ENCODE measurements around the gene SRGAP1. TPM values are rescaled to one million over a fixed set of nuclear protein-coding genes. Genes with fewer than 3 reads are reported as not detected.

Gene SRGAP1
- total RNA-seq, 1 donor from 2014 or later, result 3.0 TPM

DNA sequence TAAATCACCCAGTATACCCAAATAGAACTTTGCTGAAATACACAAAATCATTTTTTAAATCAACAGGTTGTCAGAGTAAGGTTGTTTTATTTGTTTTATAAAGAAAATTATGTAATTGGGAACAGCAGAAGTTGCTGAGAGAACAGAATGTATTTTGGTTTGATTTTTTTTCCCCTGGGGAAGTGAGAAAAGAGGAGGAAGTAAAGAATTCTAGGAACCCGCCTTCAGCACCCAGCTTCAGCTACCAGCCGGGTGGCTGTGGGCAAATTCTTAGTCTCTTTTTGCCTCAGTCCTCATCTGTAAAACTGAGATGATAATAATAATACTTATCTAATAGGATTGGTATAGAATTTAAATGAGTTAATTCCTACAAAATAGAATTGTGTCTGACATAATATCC is 119.4 kb downstream of the SRGAP1 start:
- Histone ChIP-seq H3K4me1 (peaks cover 15% of the 10 kb centered on the region), H3K36me3 (no peaks in the 10 kb centered on the region), H4K20me1 (ENCODE audit: low read depth) (no peaks in the 10 kb centered on the region), H3K27me3 (no peaks in the 10 kb centered on the region), H3K4me2 (no peak overlapping the region), H3K79me2 (ENCODE audit: low read depth) (no peaks in the 10 kb centered on the region), H3K9ac (no peak overlapping the region), H3K4me3 (no peak overlapping the region), H2AFZ (replicated peaks) (no peak overlapping the region), H3K9me3 (ENCODE audit: low read depth) (no peaks in the 10 kb centered on the region), H3F3A (ENCODE audit: low read depth) (no peaks in the 10 kb centered on the region), H3K27ac (no peak overlapping the region)
- no peaks in the 10 kb centered on the region for H3K9me3 Mint-ChIP-seq
- H3K27me3 Mint-ChIP-seq (ENCODE audit: insufficient read depth, low read depth), result peaks cover 4% of the 10 kb centered on the region
- H3K4me3 Mint-ChIP-seq, result no peak overlapping the region
- no peaks in the 10 kb centered on the region for H3K36me3 Mint-ChIP-seq
- TF ChIP-seq, protein P1, sequence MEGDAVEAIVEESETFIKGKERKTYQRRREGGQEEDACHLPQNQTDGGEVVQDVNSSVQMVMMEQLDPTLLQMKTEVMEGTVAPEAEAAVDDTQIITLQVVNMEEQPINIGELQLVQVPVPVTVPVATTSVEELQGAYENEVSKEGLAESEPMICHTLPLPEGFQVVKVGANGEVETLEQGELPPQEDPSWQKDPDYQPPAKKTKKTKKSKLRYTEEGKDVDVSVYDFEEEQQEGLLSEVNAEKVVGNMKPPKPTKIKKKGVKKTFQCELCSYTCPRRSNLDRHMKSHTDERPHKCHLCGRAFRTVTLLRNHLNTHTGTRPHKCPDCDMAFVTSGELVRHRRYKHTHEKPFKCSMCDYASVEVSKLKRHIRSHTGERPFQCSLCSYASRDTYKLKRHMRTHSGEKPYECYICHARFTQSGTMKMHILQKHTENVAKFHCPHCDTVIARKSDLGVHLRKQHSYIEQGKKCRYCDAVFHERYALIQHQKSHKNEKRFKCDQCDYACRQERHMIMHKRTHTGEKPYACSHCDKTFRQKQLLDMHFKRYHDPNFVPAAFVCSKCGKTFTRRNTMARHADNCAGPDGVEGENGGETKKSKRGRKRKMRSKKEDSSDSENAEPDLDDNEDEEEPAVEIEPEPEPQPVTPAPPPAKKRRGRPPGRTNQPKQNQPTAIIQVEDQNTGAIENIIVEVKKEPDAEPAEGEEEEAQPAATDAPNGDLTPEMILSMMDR (IDR thresholded peaks at IDR 0.05), result no peak
- TF ChIP-seq EZH2phosphoT487 (IDR thresholded peaks at IDR 0.05) (no peak), EZH2 (IDR thresholded peaks at IDR 0.05) (no peak)
- no peak for DNase-seq (ENCODE audit: low spot score)
- peaks cover 34% of the 10 kb centered on the region for H3K4me1 Mint-ChIP-seq
- H3K27ac Mint-ChIP-seq, result no peak overlapping the region

DNA sequence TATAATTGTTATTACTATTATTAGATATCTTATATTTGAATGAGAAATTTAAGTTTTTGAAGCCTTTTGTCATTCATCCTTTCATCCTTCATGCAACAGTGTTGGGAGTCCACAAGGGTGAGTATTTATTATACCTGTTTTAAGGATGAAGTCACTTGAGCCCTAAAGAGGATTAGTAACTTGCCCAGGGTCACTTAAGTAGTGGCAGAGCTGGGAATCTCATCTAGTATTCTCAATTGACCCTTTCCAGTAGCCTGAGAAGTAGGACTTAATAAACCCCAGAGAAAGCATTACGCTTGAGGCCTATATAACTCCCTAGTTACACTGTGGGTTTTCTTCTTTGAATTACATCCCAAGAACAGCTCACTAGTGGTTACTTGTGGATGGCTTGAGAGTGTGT is 119.8 kb downstream of the SRGAP1 start:
- Histone ChIP-seq H3K4me2 (peak overlapping the region; percentile 22), H3K79me2 (ENCODE audit: low read depth) (no peaks in the 10 kb centered on the region), H3K9ac (no peak overlapping the region), H3K4me1 (peaks cover 15% of the 10 kb centered on the region), H2AFZ (replicated peaks) (no peak overlapping the region), H3K9me3 (ENCODE audit: low read depth) (no peaks in the 10 kb centered on the region), H3K4me3 (no peak overlapping the region), H3F3A (ENCODE audit: low read depth) (no peaks in the 10 kb centered on the region), H3K27ac (no peak overlapping the region), H3K36me3 (no peaks in the 10 kb centered on the region), H4K20me1 (ENCODE audit: low read depth) (no peaks in the 10 kb centered on the region), H3K27me3 (no peaks in the 10 kb centered on the region)
- Mint-ChIP-seq H3K27me3 (ENCODE audit: insufficient read depth, low read depth) (peaks cover 4% of the 10 kb centered on the region), H3K27ac (peak overlapping the region; percentile 64), H3K9me3 (no peaks in the 10 kb centered on the region), H3K4me1 (peaks cover 38% of the 10 kb centered on the region), H3K36me3 (no peaks in the 10 kb centered on the region), H3K4me3 (no peak overlapping the region)
- TF ChIP-seq EZH2phosphoT487 (IDR thresholded peaks at IDR 0.05) (no peak), EZH2 (IDR thresholded peaks at IDR 0.05) (no peak)
- TF ChIP-seq, protein P1 (IDR thresholded peaks at IDR 0.05), result no peak
- DNase-seq (ENCODE audit: low spot score), result peak; percentile 52

DNA sequence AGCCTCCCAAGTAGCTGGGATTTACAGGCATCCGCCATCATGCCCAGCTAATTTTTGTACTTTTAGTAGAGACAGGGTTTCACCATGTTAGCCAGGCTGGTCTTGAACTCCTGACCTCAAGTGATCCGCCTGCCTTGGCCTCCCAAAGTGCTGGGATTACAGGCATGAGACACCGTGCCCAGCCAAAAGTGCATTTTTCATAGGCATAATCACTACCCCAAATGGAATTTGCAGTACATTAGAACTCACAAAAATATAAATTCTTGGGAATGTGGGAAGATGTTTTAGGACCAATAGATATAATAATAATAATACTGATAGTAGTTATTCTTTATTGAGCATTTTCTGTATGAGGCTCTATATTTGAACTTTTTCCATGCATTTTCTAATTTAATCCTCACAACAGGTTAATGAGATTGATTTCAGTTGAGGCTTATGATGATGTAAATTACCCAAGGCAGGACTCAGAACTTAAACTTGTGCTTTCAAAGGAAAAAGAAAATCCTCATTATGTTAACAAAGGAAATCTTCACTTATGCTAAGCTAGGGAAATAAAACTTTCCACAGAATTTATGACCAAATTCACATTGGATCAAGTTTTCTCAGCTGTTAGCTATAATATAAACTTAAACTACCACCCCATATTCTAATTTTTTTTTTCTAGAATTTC is 121.6 kb downstream of the SRGAP1 start:
- H3K36me3 Mint-ChIP-seq, result no peaks in the 10 kb centered on the region
- Histone ChIP-seq H4K20me1 (ENCODE audit: low read depth) (no peaks in the 10 kb centered on the region), H3K27ac (no peak overlapping the region), H3K9ac (no peak overlapping the region), H2AFZ (replicated peaks) (no peak overlapping the region), H3K9me3 (ENCODE audit: low read depth) (no peaks in the 10 kb centered on the region), H3K79me2 (ENCODE audit: low read depth) (no peaks in the 10 kb centered on the region), H3K4me3 (no peak overlapping the region), H3K36me3 (no peaks in the 10 kb centered on the region), H3K4me2 (no peak overlapping the region), H3K4me1 (peaks cover 15% of the 10 kb centered on the region), H3F3A (ENCODE audit: low read depth) (no peaks in the 10 kb centered on the region), H3K27me3 (no peaks in the 10 kb centered on the region)
- no peak for DNase-seq (ENCODE audit: low spot score)
- peaks cover 2% of the 10 kb centered on the region for H3K27me3 Mint-ChIP-seq (ENCODE audit: insufficient read depth, low read depth)
- no peak overlapping the region for H3K4me3 Mint-ChIP-seq
- peaks cover 45% of the 10 kb centered on the region for H3K4me1 Mint-ChIP-seq
- no peaks in the 10 kb centered on the region for H3K9me3 Mint-ChIP-seq
- TF ChIP-seq EZH2 (IDR thresholded peaks at IDR 0.05) (no peak), EZH2phosphoT487 (IDR thresholded peaks at IDR 0.05) (no peak)
- TF ChIP-seq, protein P1 (IDR thresholded peaks at IDR 0.05), result no peak
- H3K27ac Mint-ChIP-seq, result no peak overlapping the region
